ENCODE data around the gene KIFC3.

KIFC3 gene

GRCh38 chr16:57805176-57805575 lies 2.9 kb upstream of the KIFC3 start:
- H2BK5ac ChIP-seq (ENCODE audit: low read length) = peak overlapping the region; percentile 4
- no peaks in the 10 kb centered on the region for H3K27me3 ChIP-seq (ENCODE audit: insufficient read depth, low read length, poor library complexity)
- H4K5ac ChIP-seq (ENCODE audit: low read length) = no peak overlapping the region
- H3K4ac ChIP-seq (ENCODE audit: low read depth, low read length) = no peak overlapping the region
- no peak overlapping the region for H2BK15ac ChIP-seq (replicated peaks; ENCODE audit: low read depth)
- no peak overlapping the region for H4K8ac ChIP-seq (ENCODE audit: low read depth, low read length)
- peaks cover 32% of the 10 kb centered on the region for H3K4me1 ChIP-seq (ENCODE audit: control insufficient read depth, low read depth, low read length)
- H3K23ac ChIP-seq (ENCODE audit: low read length) = no peak overlapping the region
- H3K79me2 ChIP-seq (ENCODE audit: control insufficient read depth, insufficient read depth, low read length) = peaks cover 6% of the 10 kb centered on the region
- H2BK120ac ChIP-seq (ENCODE audit: low read depth, low read length) = no peak overlapping the region
- no peak overlapping the region for H3K4me2 ChIP-seq (ENCODE audit: low read length)
- no peak overlapping the region for H3K18ac ChIP-seq (ENCODE audit: low read length)
- H3K56ac ChIP-seq (ENCODE audit: low read length) = peak overlapping the region; percentile 56
- H3K27ac ChIP-seq (ENCODE audit: low read depth, low read length) = no peak overlapping the region
- H2AK5ac ChIP-seq (ENCODE audit: low read length) = peak overlapping the region; percentile 88
- H3K36me3 ChIP-seq (ENCODE audit: control insufficient read depth, insufficient read depth, low read length) = no peaks in the 10 kb centered on the region
- WGBS (ENCODE audit: extremely low coverage, insufficient coverage, low lambda C conversion rate) = no CpG with 5 or more reads among the region's 6 CpGs
- H3K9ac ChIP-seq (ENCODE audit: low read length) = no peak overlapping the region
- H3K79me1 ChIP-seq (ENCODE audit: low read length) = peaks cover 5% of the 10 kb centered on the region
- no peak overlapping the region for H3K4me3 ChIP-seq (ENCODE audit: low read length)
- DNase-seq = no peak

GRCh38 chr16:57804111-57804837 lies 2.0 kb upstream of the KIFC3 start:
- no peak overlapping the region for H4K5ac ChIP-seq (ENCODE audit: low read length)
- H3K18ac ChIP-seq (ENCODE audit: low read length) = no peak overlapping the region
- no peak overlapping the region for H2BK120ac ChIP-seq (ENCODE audit: low read depth, low read length)
- no peak overlapping the region for H3K23ac ChIP-seq (ENCODE audit: low read length)
- no peak overlapping the region for H3K56ac ChIP-seq (ENCODE audit: low read length)
- peaks cover 6% of the 10 kb centered on the region for H3K79me1 ChIP-seq (ENCODE audit: low read length)
- peaks cover 33% of the 10 kb centered on the region for H3K4me1 ChIP-seq (ENCODE audit: control insufficient read depth, low read depth, low read length)
- no CpG with 5 or more reads among the region's 5 CpGs for WGBS (ENCODE audit: extremely low coverage, insufficient coverage, low lambda C conversion rate)
- H3K79me2 ChIP-seq (ENCODE audit: control insufficient read depth, insufficient read depth, low read length) = peaks cover 8% of the 10 kb centered on the region
- no peaks in the 10 kb centered on the region for H3K27me3 ChIP-seq (ENCODE audit: insufficient read depth, low read length, poor library complexity)
- H3K36me3 ChIP-seq (ENCODE audit: control insufficient read depth, insufficient read depth, low read length) = no peaks in the 10 kb centered on the region
- no peak overlapping the region for H3K4me3 ChIP-seq (ENCODE audit: low read length)
- no peak overlapping the region for H3K9ac ChIP-seq (ENCODE audit: low read length)
- no peak overlapping the region for H2BK5ac ChIP-seq (ENCODE audit: low read length)
- DNase-seq = no peak
- H2BK15ac ChIP-seq (replicated peaks; ENCODE audit: low read depth) = no peak overlapping the region
- no peak overlapping the region for H2AK5ac ChIP-seq (ENCODE audit: low read length)
- H3K4ac ChIP-seq (ENCODE audit: low read depth, low read length) = no peak overlapping the region
- H4K8ac ChIP-seq (ENCODE audit: low read depth, low read length) = no peak overlapping the region
- no peak overlapping the region for H3K27ac ChIP-seq (ENCODE audit: low read depth, low read length)
- H3K4me2 ChIP-seq (ENCODE audit: low read length) = no peak overlapping the region

GRCh38 chr16:57803134-57803990 lies 1.1 kb upstream of the KIFC3 start:
- Histone ChIP-seq H3K36me3 (ENCODE audit: control insufficient read depth, insufficient read depth, low read length) (no peaks in the 10 kb centered on the region), H3K79me1 (ENCODE audit: low read length) (peaks cover 6% of the 10 kb centered on the region), H4K8ac (ENCODE audit: low read depth, low read length) (no peak overlapping the region), H2BK5ac (ENCODE audit: low read length) (peak overlapping the region; percentile 86), H3K23ac (ENCODE audit: low read length) (no peak overlapping the region), H3K79me2 (ENCODE audit: control insufficient read depth, insufficient read depth, low read length) (peaks cover 8% of the 10 kb centered on the region), H3K27me3 (ENCODE audit: insufficient read depth, low read length, poor library complexity) (no peaks in the 10 kb centered on the region), H3K4me1 (ENCODE audit: control insufficient read depth, low read depth, low read length) (peaks cover 37% of the 10 kb centered on the region), H3K56ac (ENCODE audit: low read length) (peak overlapping the region; percentile 95), H2AK5ac (ENCODE audit: low read length) (no peak overlapping the region), H3K27ac (ENCODE audit: low read depth, low read length) (peak overlapping the region; percentile 83), H2BK120ac (ENCODE audit: low read depth, low read length) (peak overlapping the region; percentile 19), H3K4me3 (ENCODE audit: low read length) (no peak overlapping the region), H3K4me2 (ENCODE audit: low read length) (no peak overlapping the region), H3K9ac (ENCODE audit: low read length) (peak overlapping the region; percentile 81), H3K4ac (ENCODE audit: low read depth, low read length) (peak overlapping the region; percentile 83), H2BK15ac (replicated peaks; ENCODE audit: low read depth) (no peak overlapping the region), H4K5ac (ENCODE audit: low read length) (no peak overlapping the region), H3K18ac (ENCODE audit: low read length) (peak overlapping the region; percentile 5)
- DNase-seq = peak; percentile 83
- WGBS (ENCODE audit: extremely low coverage, insufficient coverage, low lambda C conversion rate) = no CpG with 5 or more reads among the region's 16 CpGs

- Histone ChIP-seq H3K27me3 (ENCODE audit: insufficient read depth, low read length, poor library complexity) (no peaks in the 10 kb centered on the region), H3K4me1 (ENCODE audit: control insufficient read depth, low read depth, low read length) (peaks cover 41% of the 10 kb centered on the region), H3K4me2 (ENCODE audit: low read length) (peak overlapping the region; percentile 86), H3K27ac (ENCODE audit: low read depth, low read length) (peak overlapping the region; percentile 87), H3K79me2 (ENCODE audit: control insufficient read depth, insufficient read depth, low read length) (peaks cover 8% of the 10 kb centered on the region), H3K18ac (ENCODE audit: low read length) (peak overlapping the region; percentile 96), H3K79me1 (ENCODE audit: low read length) (peaks cover 7% of the 10 kb centered on the region), H2BK15ac (replicated peaks; ENCODE audit: low read depth) (no peak overlapping the region), H4K8ac (ENCODE audit: low read depth, low read length) (no peak overlapping the region), H3K36me3 (ENCODE audit: control insufficient read depth, insufficient read depth, low read length) (no peaks in the 10 kb centered on the region), H4K5ac (ENCODE audit: low read length) (no peak overlapping the region), H3K9ac (ENCODE audit: low read length) (peak overlapping the region; percentile 88), H3K56ac (ENCODE audit: low read length) (peak overlapping the region; percentile 92), H2AK5ac (ENCODE audit: low read length) (peak overlapping the region; percentile 73), H3K4me3 (ENCODE audit: low read length) (peak overlapping the region; percentile 73), H3K4ac (ENCODE audit: low read depth, low read length) (peak overlapping the region; percentile 83), H2BK120ac (ENCODE audit: low read depth, low read length) (peak overlapping the region; percentile 88), H3K23ac (ENCODE audit: low read length) (peak overlapping the region; percentile 18), H2BK5ac (ENCODE audit: low read length) (peak overlapping the region; percentile 94)
- DNase-seq = peak; percentile 55
- WGBS (ENCODE audit: extremely low coverage, insufficient coverage, low lambda C conversion rate) = no CpG with 5 or more reads among the region's 45 CpGs
Measured at GRCh38 chr16:57801809-57802340, 416 bp downstream of the KIFC3 start.

GRCh38 chr16:57801098-57801808 lies 1.0 kb downstream of the KIFC3 start:
- Histone ChIP-seq H2BK5ac (ENCODE audit: low read length) (peak overlapping the region; percentile 94), H4K5ac (ENCODE audit: low read length) (peak overlapping the region; percentile 17), H2BK15ac (replicated peaks; ENCODE audit: low read depth) (no peak overlapping the region), H4K8ac (ENCODE audit: low read depth, low read length) (no peak overlapping the region), H3K9ac (ENCODE audit: low read length) (peak overlapping the region; percentile 88), H3K4me3 (ENCODE audit: low read length) (peak overlapping the region; percentile 73), H3K56ac (ENCODE audit: low read length) (peak overlapping the region; percentile 92), H3K4me1 (ENCODE audit: control insufficient read depth, low read depth, low read length) (peaks cover 41% of the 10 kb centered on the region), H3K27me3 (ENCODE audit: insufficient read depth, low read length, poor library complexity) (no peaks in the 10 kb centered on the region), H3K4ac (ENCODE audit: low read depth, low read length) (peak overlapping the region; percentile 83), H2AK5ac (ENCODE audit: low read length) (peak overlapping the region; percentile 73), H3K23ac (ENCODE audit: low read length) (peak overlapping the region; percentile 32), H3K79me2 (ENCODE audit: control insufficient read depth, insufficient read depth, low read length) (peaks cover 8% of the 10 kb centered on the region), H3K27ac (ENCODE audit: low read depth, low read length) (peak overlapping the region; percentile 87), H3K36me3 (ENCODE audit: control insufficient read depth, insufficient read depth, low read length) (no peaks in the 10 kb centered on the region), H3K4me2 (ENCODE audit: low read length) (peak overlapping the region; percentile 86), H2BK120ac (ENCODE audit: low read depth, low read length) (peak overlapping the region; percentile 88), H3K79me1 (ENCODE audit: low read length) (peaks cover 7% of the 10 kb centered on the region), H3K18ac (ENCODE audit: low read length) (peak overlapping the region; percentile 96)
- no CpG with 5 or more reads among the region's 5 CpGs for WGBS (ENCODE audit: extremely low coverage, insufficient coverage, low lambda C conversion rate)
- DNase-seq = peak; percentile 83
